HepG2 (cell line): ENCODE results near the gene SSX2IP. TPM values are rescaled to one million over a fixed set of nuclear protein-coding genes. Genes with fewer than 3 reads are reported as not detected.

ENCODE experiments used
- CENPX ChIP-seq: sonication (generic); formaldehyde crosslinking; IDR thresholded peaks from 2 replicates; pipeline ENCODE4 v1.9.0; 2021; ENCODE audit warnings: mild to moderate bottlenecking, missing genetic modification reagents, moderate library complexity
- CREB1 ChIP-seq, 2 experiments: fragments of 450-650 bp in 1 of 2; IDR thresholded peaks; 2 replicates each; pipeline ENCODE4 v1.6.1; 2016 to 2017; ENCODE audit warnings: control low read depth in 1 of 2, mild to moderate bottlenecking in 1 of 2, missing compliant biosample characterization in 1 of 2, missing genetic modification characterization in 1 of 2
- DNMT3B ChIP-seq: conservative IDR thresholded peaks from 2 replicates; pipeline ENCODE4 v1.6.1; 2016; ENCODE audit warnings: missing biosample characterization, control low read depth
- HMG20B ChIP-seq: conservative IDR thresholded peaks from 2 replicates; pipeline ENCODE4 v1.6.1; 2016; ENCODE audit warnings: missing genetic modification reagents, missing compliant biosample characterization
- MIER3 ChIP-seq: IDR thresholded peaks from 2 replicates; pipeline ENCODE4 v1.6.1; 2016; ENCODE audit warnings: missing compliant biosample characterization, borderline replicate concordance
- MLXIP ChIP-seq: sonication (generic); formaldehyde crosslinking; IDR thresholded peaks from 2 replicates; pipeline ENCODE4 v1.9.0; 2021; ENCODE audit warnings: missing genetic modification reagents, borderline replicate concordance
- NFYC ChIP-seq: IDR thresholded peaks from 2 replicates; pipeline ENCODE4 v1.6.1; 2016; ENCODE audit warnings: missing genetic modification reagents, missing compliant biosample characterization
- SMYD3 ChIP-seq: sonication (generic); formaldehyde crosslinking; IDR thresholded peaks from 2 replicates; pipeline ENCODE4 v1.8.1; 2023; ENCODE audit warnings: mild to moderate bottlenecking, missing genetic modification reagents
- XBP1 ChIP-seq: sonication (generic); formaldehyde crosslinking; IDR thresholded peaks from 2 replicates; pipeline ENCODE4 v1.5.0; 2020; ENCODE audit warnings: missing genetic modification reagents
- ZSCAN9 ChIP-seq: IDR thresholded peaks from 2 replicates; pipeline ENCODE4 v1.6.1; 2016; ENCODE audit warnings: borderline replicate concordance
- polyA plus RNA-seq, 8 experiments: library from polyadenylated mRNA; depleted of rRNA in 3 of 8; stranded (reverse) in 7 of 8; unstranded in 1 of 8; fragments of >200 nt; fragmentation: Illumina TruSeq in 4 of 8; extraction: Trizol in 4 of 8; gene quantifications; 2 replicates each; pipeline versions ENCODE4 v1.2.1 to v1.2.3, GENCODE V29; 2011 to 2016; ENCODE audit warnings: low read depth in 4 of 8, missing spikeins in 1 of 8, mixed read lengths in 1 of 8; ENCODE audit not compliant: insufficient read depth in 1 of 8
- total RNA-seq, 5 experiments: library from RNA; depleted of rRNA; stranded (reverse); fragments of >200 nt; fragmentation: Illumina TruSeq; extraction: Trizol; gene quantifications; 2 replicates each; pipeline ENCODE4 v1.2.3, GENCODE V29; 2016; ENCODE audit warnings: low read depth in 1 of 5
- TF ChIP-seq, protein P1 (sequence below): sonication (generic); formaldehyde crosslinking; IDR thresholded peaks from 2 replicates; pipeline ENCODE4 v1.5.0; 2020; ENCODE audit warnings: mild to moderate bottlenecking, missing genetic modification reagents, moderate library complexity
- TF ChIP-seq, protein P2 (sequence below): sonication (generic); formaldehyde crosslinking; IDR thresholded peaks from 2 replicates; pipeline ENCODE4 v1.4.0; 2020; ENCODE audit warnings: missing genetic modification reagents; ENCODE audit errors: not compliant biosample characterization

Gene SSX2IP
- total and polyA plus RNA-seq, 2 of the 13 experiments (the other 11 are each of a cell fraction or from before 2014, with no cell fraction given): 2.7 to 23.7 TPM

GRCh38 chr1:84668185-84668584, 22.1 kb downstream of the SSX2IP start (continued):
- TF ChIP-seq, protein P1, sequence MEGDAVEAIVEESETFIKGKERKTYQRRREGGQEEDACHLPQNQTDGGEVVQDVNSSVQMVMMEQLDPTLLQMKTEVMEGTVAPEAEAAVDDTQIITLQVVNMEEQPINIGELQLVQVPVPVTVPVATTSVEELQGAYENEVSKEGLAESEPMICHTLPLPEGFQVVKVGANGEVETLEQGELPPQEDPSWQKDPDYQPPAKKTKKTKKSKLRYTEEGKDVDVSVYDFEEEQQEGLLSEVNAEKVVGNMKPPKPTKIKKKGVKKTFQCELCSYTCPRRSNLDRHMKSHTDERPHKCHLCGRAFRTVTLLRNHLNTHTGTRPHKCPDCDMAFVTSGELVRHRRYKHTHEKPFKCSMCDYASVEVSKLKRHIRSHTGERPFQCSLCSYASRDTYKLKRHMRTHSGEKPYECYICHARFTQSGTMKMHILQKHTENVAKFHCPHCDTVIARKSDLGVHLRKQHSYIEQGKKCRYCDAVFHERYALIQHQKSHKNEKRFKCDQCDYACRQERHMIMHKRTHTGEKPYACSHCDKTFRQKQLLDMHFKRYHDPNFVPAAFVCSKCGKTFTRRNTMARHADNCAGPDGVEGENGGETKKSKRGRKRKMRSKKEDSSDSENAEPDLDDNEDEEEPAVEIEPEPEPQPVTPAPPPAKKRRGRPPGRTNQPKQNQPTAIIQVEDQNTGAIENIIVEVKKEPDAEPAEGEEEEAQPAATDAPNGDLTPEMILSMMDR (CRISPR knock-in tag): peak; percentile 46
- TF ChIP-seq MIER3: no peak
- TF ChIP-seq XBP1 (CRISPR knock-in tag): no peak
- TF ChIP-seq ZSCAN9 (CRISPR knock-in tag): no peak
- no peak for TF ChIP-seq CENPX (CRISPR knock-in tag)
- TF ChIP-seq NFYC: no peak
- no peak for TF ChIP-seq MLXIP (CRISPR knock-in tag)
- TF ChIP-seq CREB1 (IDR thresholded peaks at IDR 0.05): no peak
- no peak for TF ChIP-seq CREB1 (CRISPR knock-in tag; IDR thresholded peaks at IDR 0.05)
- no peak for TF ChIP-seq SMYD3 (CRISPR knock-in tag)
- TF ChIP-seq, protein P2, sequence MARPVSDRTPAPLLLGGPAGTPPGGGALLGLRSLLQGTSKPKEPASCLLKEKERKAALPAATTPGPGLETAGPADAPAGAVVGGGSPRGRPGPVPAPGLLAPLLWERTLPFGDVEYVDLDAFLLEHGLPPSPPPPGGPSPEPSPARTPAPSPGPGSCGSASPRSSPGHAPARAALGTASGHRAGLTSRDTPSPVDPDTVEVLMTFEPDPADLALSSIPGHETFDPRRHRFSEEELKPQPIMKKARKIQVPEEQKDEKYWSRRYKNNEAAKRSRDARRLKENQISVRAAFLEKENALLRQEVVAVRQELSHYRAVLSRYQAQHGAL (CRISPR knock-in tag): no peak
- TF ChIP-seq DNMT3B (CRISPR knock-in tag): no peak
- TF ChIP-seq HMG20B (CRISPR knock-in tag): no peak
